ENCODE results near the gene NOTUM. TPM values are rescaled to one million over a fixed set of nuclear protein-coding genes. Genes with fewer than 3 reads are reported as not detected.

The NOTUM gene
- total and polyA plus RNA-seq, 9 of the 15 experiments (the other 6 are each of a cell fraction or from before 2014, with no cell fraction given): 0.03 to 14.0 (median 4.1) TPM

GRCh38 chr17:81927653-81928543 lies 33.1 kb downstream of the NOTUM start, which contains the start of gene MAFG (continued):
- TF ChIP-seq RNF219 (CRISPR knock-in tag; IDR thresholded peaks at IDR 0.05) (no peak), PHB2 (IDR thresholded peaks at IDR 0.05; ENCODE audit: low read depth) (no peak), C11orf30 (IDR thresholded peaks at IDR 0.05; ENCODE audit: low read depth) (peak; percentile 59), CHD4 (IDR thresholded peaks at IDR 0.05; ENCODE audit: insufficient read depth, insufficient replicate concordance, low read depth, low read length, poor library complexity, severe bottlenecking) (peak; percentile 80), ZNF224 (CRISPR knock-in tag; IDR thresholded peaks at IDR 0.05) (0 out of 2 replicates have a peak, but pooled peaks have one; percentile 23), ZNF444 (CRISPR knock-in tag; IDR thresholded peaks at IDR 0.05) (no peak), HNRNPK (IDR thresholded peaks at IDR 0.05; ENCODE audit: low read depth, low read length, poor library complexity, severe bottlenecking) (no peak), COPS2 (conservative IDR thresholded peaks at IDR 0.05) (no peak), MTA3 (IDR thresholded peaks at IDR 0.05; ENCODE audit: borderline replicate concordance) (peak; percentile 64; the same call in 1 of the 2 replicates), POLR2AphosphoS5 (IDR thresholded peaks at IDR 0.05; ENCODE audit: control insufficient read depth, insufficient read depth, low read depth, low read length) (peak; percentile 32; the same call in 1 of the 2 replicates), ZNF24 (IDR thresholded peaks at IDR 0.05) (no peak), SOX6 (IDR thresholded peaks at IDR 0.05) (peak; percentile 14; the same call in 1 of the 2 replicates), HLTF (IDR thresholded peaks at IDR 0.05) (peak; percentile 28; the same call in 1 of the 2 replicates), ZBTB17 (CRISPR knock-in tag; IDR thresholded peaks at IDR 0.05) (peak; percentile 82; the same call in 1 of the 2 replicates), NR3C1 (CRISPR knock-in tag; IDR thresholded peaks at IDR 0.05) (no peak), ZC3H4 (CRISPR knock-in tag; IDR thresholded peaks at IDR 0.05; ENCODE audit: borderline replicate concordance) (0 out of 2 replicates have a peak, but pooled peaks have one; percentile 35), PTBP1 (IDR thresholded peaks at IDR 0.05; ENCODE audit: low read depth, low read length) (no peak), TFAP4 (CRISPR knock-in tag; IDR thresholded peaks at IDR 0.05; ENCODE audit: borderline replicate concordance) (peak; percentile 41), CBFA2T2 (conservative IDR thresholded peaks at IDR 0.05) (peak; percentile 87), E4F1 (CRISPR knock-in tag; IDR thresholded peaks at IDR 0.05; ENCODE audit: borderline replicate concordance) (no peak), RCOR1 (IDR thresholded peaks at IDR 0.05; ENCODE audit: borderline replicate concordance in 1 of 2, low read depth in 2 of 2, low read length in 2 of 2) (peak in 1 of 2 experiments; percentile 25; a peak in 1 of 4 replicates), ZNF232 (CRISPR knock-in tag; IDR thresholded peaks at IDR 0.05) (0 out of 2 replicates have a peak, but pooled peaks have one; percentile 52), FOXP1 (CRISPR knock-in tag; IDR thresholded peaks at IDR 0.05) (peak; percentile 28; the same call in 1 of the 2 replicates)
